HepG2 (cell line): Measurements from ENCODE around the gene FBXO30. TPM values are rescaled to one million over a fixed set of nuclear protein-coding genes. Genes with fewer than 3 reads are reported as not detected.

ENCODE experiments used
- ATAC-seq: fragments of 200-7000 bp; cut with Tn5 transposase; 3 replicates; pipeline ENCODE4 v1.9.1; 2020; ENCODE audit warnings: mild to moderate bottlenecking, moderate library complexity
- BruUV-seq: library from RNA; stranded (reverse); fragments of 400-500 nt; replicated peaks from 2 replicates; lab custom pipeline; 2021; lab: Mats Ljungman, UMichigan
- CTCF ChIA-PET: fragments of 300-600 bp; formaldehyde crosslinking; extraction: SDS; loops from one replicate; lab custom pipeline; 2021; ENCODE audit warnings: low total read pairs, inconsistent platforms, low intra/inter-chr PET ratio; lab: Yijun Ruan, JAX
- POLR2A ChIA-PET: fragments of 350-600 bp; sonication (Branson Sonifier 250); formaldehyde crosslinking; loops from one replicate; lab custom pipeline; 2020; ENCODE audit warnings: antibody characterized with exemption, inconsistent platforms; lab: Yijun Ruan, JAX
- DNase-seq: peaks from one replicate; pipeline ENCODE4 v3.0.0-alpha.2; 2015; ENCODE audit warnings: low spot score
- FAIRE-seq: peaks from 3 replicates; lab custom pipeline; 2011; peaks lifted over from hg19 to GRCh38; lab: Jason Lieb, UNC
- H2AFZ ChIP-seq: one replicate; pipeline ENCODE4 v1.6.1; 2011; ENCODE audit warnings: low read length, inconsistent platforms
- H3K27ac ChIP-seq: fragments of 300-600 bp; 3 replicates; pipeline ENCODE4 v1.8.0; 2011; ENCODE audit warnings: mixed run types, mild to moderate bottlenecking, mixed read lengths, low read length, inconsistent platforms; ENCODE audit not compliant: insufficient read depth; ENCODE audit errors: extremely low read length
- H3K27me3 ChIP-seq, 2 experiments: fragments of 200-600 bp in 1 of 2; 2 replicates in 1 of 2; 3 replicates in 1 of 2; pipeline versions ENCODE4 v1.6.0 to v1.8.0; 2011; ENCODE audit warnings: low read length in 2 of 2, mild to moderate bottlenecking in 2 of 2, moderate library complexity in 2 of 2, inconsistent platforms in 1 of 2; ENCODE audit not compliant: insufficient read depth in 2 of 2, control insufficient read depth in 1 of 2
- H3K36me3 ChIP-seq, 2 experiments: fragments of 200-600 bp in 1 of 2; replicated peaks in 1 of 2; 2 replicates in 1 of 2; 3 replicates in 1 of 2; pipeline versions ENCODE4 v1.5.1 to v1.8.0; 2011; ENCODE audit warnings: low read length in 2 of 2, inconsistent platforms in 1 of 2; ENCODE audit not compliant: insufficient read depth in 2 of 2, control insufficient read depth in 1 of 2
- H3K4me1 ChIP-seq: 2 replicates; pipeline ENCODE4 v1.5.1; 2012; ENCODE audit warnings: low read length, inconsistent platforms; ENCODE audit not compliant: insufficient read depth
- H3K4me2 ChIP-seq: 2 replicates; pipeline ENCODE4 v1.6.0; 2011; ENCODE audit warnings: low read depth, low read length, inconsistent platforms
- H3K4me3 ChIP-seq, 3 experiments: fragments of 200-600 bp in 1 of 3; sonication (generic), shearing (Covaris generic) in 1 of 3; replicated peaks in 1 of 3; 2 replicates each; pipeline ENCODE4 v1.5.1; 2011 to 2016; ENCODE audit warnings: low read length in 3 of 3, inconsistent platforms in 2 of 3, low read depth in 2 of 3, mild to moderate bottlenecking in 2 of 3, control low read depth in 1 of 3, mixed read lengths in 1 of 3; ENCODE audit not compliant: insufficient read depth in 1 of 3
- H3K79me2 ChIP-seq: one replicate; pipeline ENCODE4 v1.6.1; 2011; ENCODE audit warnings: low read length, inconsistent platforms; ENCODE audit not compliant: insufficient read depth
- H3K9ac ChIP-seq: 2 replicates; pipeline ENCODE4 v1.6.0; 2011; ENCODE audit warnings: mild to moderate bottlenecking, low read depth, low read length, inconsistent platforms; ENCODE audit not compliant: insufficient read depth
- H3K9me3 ChIP-seq: 2 replicates; pipeline ENCODE4 v1.5.1; 2012; ENCODE audit warnings: mild to moderate bottlenecking, low read length
- H4K20me1 ChIP-seq: 2 replicates; pipeline ENCODE4 v1.6.0; 2011; ENCODE audit warnings: inconsistent platforms, mild to moderate bottlenecking, low read length, moderate library complexity; ENCODE audit not compliant: insufficient read depth
- ATF7 ChIP-seq, 2 experiments: fragments of 450-650 bp in 1 of 2; sonication (generic) in 1 of 2; formaldehyde crosslinking in 1 of 2; IDR thresholded peaks; 2 replicates each; pipeline versions ENCODE4 v1.4.0 to v1.6.1; 2016 to 2020; ENCODE audit warnings: antibody characterized with exemption in 1 of 2, mild to moderate bottlenecking in 1 of 2, missing genetic modification reagents in 1 of 2
- LCORL ChIP-seq, 2 experiments: fragments of 450-650 bp in 1 of 2; sonication (generic) in 1 of 2; formaldehyde crosslinking in 1 of 2; IDR thresholded peaks; 2 replicates each; pipeline versions ENCODE4 v1.5.0 to v1.6.1; 2017 to 2020; ENCODE audit warnings: antibody characterized with exemption in 1 of 2, missing genetic modification reagents in 1 of 2
- SKI ChIP-seq: fragments of 450-650 bp; IDR thresholded peaks from one replicate; pipeline ENCODE4 v1.6.1; 2018; ENCODE audit warnings: mild to moderate bottlenecking; ENCODE audit not compliant: partially characterized antibody
- ZNF546 ChIP-seq: sonication (generic); formaldehyde crosslinking; conservative IDR thresholded peaks from 2 replicates; pipeline ENCODE4 v1.8.1; 2023; ENCODE audit warnings: mild to moderate bottlenecking, missing genetic modification reagents
- ZNF598 ChIP-seq: sonication (generic); formaldehyde crosslinking; IDR thresholded peaks from 2 replicates; pipeline ENCODE4 v1.5.1; 2020; ENCODE audit warnings: mild to moderate bottlenecking, missing genetic modification reagents, borderline replicate concordance
- WGBS: methylation state at CpG from one replicate; pipeline ENCODE4 v1.1.6; 2017; ENCODE audit warnings: low lambda C conversion rate; 5-methylcytosine and 5-hydroxymethylcytosine counted together
- in situ Hi-C: cut with HindIII; loops from 2 replicates; pipeline ENCODE4 v1.10.0; 2017; ENCODE audit warnings: low pct_unique_long_range_greater_than_20kb; ENCODE audit not compliant: extremely low pct_ligation_motif_present
- intact Hi-C: fragments of 100-400 bp; cut with micrococcal nuclease; formaldehyde crosslinking; loops from one replicate; pipeline ENCODE4 v1.10.0; 2022; ENCODE audit not compliant: unreplicated experiment
- polyA plus RNA-seq, 8 experiments: library from polyadenylated mRNA; depleted of rRNA in 3 of 8; stranded (reverse) in 7 of 8; unstranded in 1 of 8; fragments of >200 nt; fragmentation: Illumina TruSeq in 4 of 8; extraction: Trizol in 4 of 8; gene quantifications; 2 replicates each; pipeline versions ENCODE4 v1.2.1 to v1.2.3, GENCODE V29; 2011 to 2016; ENCODE audit warnings: low read depth in 4 of 8, missing spikeins in 1 of 8, mixed read lengths in 1 of 8; ENCODE audit not compliant: insufficient read depth in 1 of 8
- total RNA-seq, 5 experiments: library from RNA; depleted of rRNA; stranded (reverse); fragments of >200 nt; fragmentation: Illumina TruSeq; extraction: Trizol; gene quantifications; 2 replicates each; pipeline ENCODE4 v1.2.3, GENCODE V29; 2016; ENCODE audit warnings: low read depth in 1 of 5
- TF ChIP-seq, protein P1 (sequence below): sonication (generic); formaldehyde crosslinking; IDR thresholded peaks from 2 replicates; pipeline ENCODE4 v1.4.0; 2020; ENCODE audit warnings: missing genetic modification reagents, borderline replicate concordance
- TF ChIP-seq, protein P2 (sequence below): conservative IDR thresholded peaks from 2 replicates; pipeline ENCODE4 v1.6.1; 2018; ENCODE audit warnings: missing genetic modification reagents
- TF ChIP-seq, protein P3 (sequence below), 2 experiments: fragments of 450-650 bp in 1 of 2; sonication (generic) in 1 of 2; formaldehyde crosslinking; IDR thresholded peaks; 2 replicates each; pipeline versions ENCODE4 v1.5.0 to v1.8.0; 2020 to 2022; ENCODE audit warnings: mild to moderate bottlenecking in 1 of 2, missing genetic modification reagents in 1 of 2

The FBXO30 gene
- total and polyA plus RNA-seq, 2 of the 13 experiments (the other 11 are each of a cell fraction or from before 2014, with no cell fraction given), result 3.2 to 7.1 TPM

- no peaks in the 10 kb centered on the region for H3K27me3 ChIP-seq
- WGBS, result 68% methylated on average over 4 of the region's 4 CpGs
- H3K4me1 ChIP-seq, result no peaks in the 10 kb centered on the region
- in situ Hi-C loops, result no loop called here
- ChIA-PET CTCF (no interaction called here), POLR2A (no interaction called here)
- no peaks in the 10 kb centered on the region for H3K9me3 ChIP-seq
- no peaks in the 10 kb centered on the region for H4K20me1 ChIP-seq
- no peaks in the 10 kb centered on the region for H3K79me2 ChIP-seq
- FAIRE-seq, result no peak
- no peak for DNase-seq
- BruUV-seq, result no TSS peak
- H2AFZ ChIP-seq, result no peak overlapping the region
- intact Hi-C loops, result no loop called here
- H3K4me3 ChIP-seq, result no peak overlapping the region
- no peak overlapping the region for H3K9ac ChIP-seq
- no peak for ATAC-seq
- no peak overlapping the region for H3K4me2 ChIP-seq
- no peak overlapping the region for H3K27ac ChIP-seq
- no peaks in the 10 kb centered on the region for H3K36me3 ChIP-seq
- TF ChIP-seq ZNF598, result no peak
- no peak for TF ChIP-seq LCORL (IDR thresholded peaks at IDR 0.05)
- no peak for TF ChIP-seq LCORL (CRISPR knock-in tag; IDR thresholded peaks at IDR 0.05)
- TF ChIP-seq, protein P1, sequence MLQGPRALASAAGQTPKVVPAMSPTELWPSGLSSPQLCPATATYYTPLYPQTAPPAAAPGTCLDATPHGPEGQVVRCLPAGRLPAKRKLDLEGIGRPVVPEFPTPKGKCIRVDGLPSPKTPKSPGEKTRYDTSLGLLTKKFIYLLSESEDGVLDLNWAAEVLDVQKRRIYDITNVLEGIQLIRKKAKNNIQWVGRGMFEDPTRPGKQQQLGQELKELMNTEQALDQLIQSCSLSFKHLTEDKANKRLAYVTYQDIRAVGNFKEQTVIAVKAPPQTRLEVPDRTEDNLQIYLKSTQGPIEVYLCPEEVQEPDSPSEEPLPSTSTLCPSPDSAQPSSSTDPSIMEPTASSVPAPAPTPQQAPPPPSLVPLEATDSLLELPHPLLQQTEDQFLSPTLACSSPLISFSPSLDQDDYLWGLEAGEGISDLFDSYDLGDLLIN (CRISPR knock-in tag), result no peak
- TF ChIP-seq ZNF546 (CRISPR knock-in tag), result no peak
- TF ChIP-seq, protein P2, sequence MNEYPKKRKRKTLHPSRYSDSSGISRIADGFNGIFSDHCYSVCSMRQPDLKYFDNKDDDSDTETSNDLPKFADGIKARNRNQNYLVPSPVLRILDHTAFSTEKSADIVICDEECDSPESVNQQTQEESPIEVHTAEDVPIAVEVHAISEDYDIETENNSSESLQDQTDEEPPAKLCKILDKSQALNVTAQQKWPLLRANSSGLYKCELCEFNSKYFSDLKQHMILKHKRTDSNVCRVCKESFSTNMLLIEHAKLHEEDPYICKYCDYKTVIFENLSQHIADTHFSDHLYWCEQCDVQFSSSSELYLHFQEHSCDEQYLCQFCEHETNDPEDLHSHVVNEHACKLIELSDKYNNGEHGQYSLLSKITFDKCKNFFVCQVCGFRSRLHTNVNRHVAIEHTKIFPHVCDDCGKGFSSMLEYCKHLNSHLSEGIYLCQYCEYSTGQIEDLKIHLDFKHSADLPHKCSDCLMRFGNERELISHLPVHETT (CRISPR knock-in tag), result no peak
These were observed 56.5 kb downstream of the FBXO30 start for GRCh38 chr6:145758113-145758512.

- in situ Hi-C loops, result no loop called here
- TF ChIP-seq SKI (no peak), ATF7 (IDR thresholded peaks at IDR 0.05) (0 out of 2 replicates have a peak, but pooled peaks have one; percentile 10), ATF7 (CRISPR knock-in tag; IDR thresholded peaks at IDR 0.05) (no peak)
- TF ChIP-seq, protein P3, sequence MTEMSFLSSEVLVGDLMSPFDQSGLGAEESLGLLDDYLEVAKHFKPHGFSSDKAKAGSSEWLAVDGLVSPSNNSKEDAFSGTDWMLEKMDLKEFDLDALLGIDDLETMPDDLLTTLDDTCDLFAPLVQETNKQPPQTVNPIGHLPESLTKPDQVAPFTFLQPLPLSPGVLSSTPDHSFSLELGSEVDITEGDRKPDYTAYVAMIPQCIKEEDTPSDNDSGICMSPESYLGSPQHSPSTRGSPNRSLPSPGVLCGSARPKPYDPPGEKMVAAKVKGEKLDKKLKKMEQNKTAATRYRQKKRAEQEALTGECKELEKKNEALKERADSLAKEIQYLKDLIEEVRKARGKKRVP (CRISPR knock-in tag; IDR thresholded peaks at IDR 0.05), result peak in 1 of 2 experiments; percentile 21; a peak in 1 of 4 replicates
- no peak for DNase-seq
- no peak for ATAC-seq
- Histone ChIP-seq H3K4me3 (no peak overlapping the region), H3K79me2 (no peaks in the 10 kb centered on the region), H3K4me1 (no peaks in the 10 kb centered on the region), H3K36me3 (no peaks in the 10 kb centered on the region), H3K27ac (no peak overlapping the region), H3K9ac (no peak overlapping the region), H4K20me1 (no peaks in the 10 kb centered on the region), H3K4me2 (no peak overlapping the region), H2AFZ (no peak overlapping the region), H3K27me3 (no peaks in the 10 kb centered on the region), H3K9me3 (no peaks in the 10 kb centered on the region)
- FAIRE-seq, result no peak
- POLR2A ChIA-PET, result no interaction called here
- intact Hi-C loops, result no loop called here
- CTCF ChIA-PET, result no interaction called here
- WGBS, result 0% methylated on average over 1 of the region's 1 CpG
- BruUV-seq, result no TSS peak
These were observed 58.4 kb downstream of the FBXO30 start for GRCh38 chr6:145756170-145756662.
